ENCODE measurements around the gene ICAM1.

DNA sequence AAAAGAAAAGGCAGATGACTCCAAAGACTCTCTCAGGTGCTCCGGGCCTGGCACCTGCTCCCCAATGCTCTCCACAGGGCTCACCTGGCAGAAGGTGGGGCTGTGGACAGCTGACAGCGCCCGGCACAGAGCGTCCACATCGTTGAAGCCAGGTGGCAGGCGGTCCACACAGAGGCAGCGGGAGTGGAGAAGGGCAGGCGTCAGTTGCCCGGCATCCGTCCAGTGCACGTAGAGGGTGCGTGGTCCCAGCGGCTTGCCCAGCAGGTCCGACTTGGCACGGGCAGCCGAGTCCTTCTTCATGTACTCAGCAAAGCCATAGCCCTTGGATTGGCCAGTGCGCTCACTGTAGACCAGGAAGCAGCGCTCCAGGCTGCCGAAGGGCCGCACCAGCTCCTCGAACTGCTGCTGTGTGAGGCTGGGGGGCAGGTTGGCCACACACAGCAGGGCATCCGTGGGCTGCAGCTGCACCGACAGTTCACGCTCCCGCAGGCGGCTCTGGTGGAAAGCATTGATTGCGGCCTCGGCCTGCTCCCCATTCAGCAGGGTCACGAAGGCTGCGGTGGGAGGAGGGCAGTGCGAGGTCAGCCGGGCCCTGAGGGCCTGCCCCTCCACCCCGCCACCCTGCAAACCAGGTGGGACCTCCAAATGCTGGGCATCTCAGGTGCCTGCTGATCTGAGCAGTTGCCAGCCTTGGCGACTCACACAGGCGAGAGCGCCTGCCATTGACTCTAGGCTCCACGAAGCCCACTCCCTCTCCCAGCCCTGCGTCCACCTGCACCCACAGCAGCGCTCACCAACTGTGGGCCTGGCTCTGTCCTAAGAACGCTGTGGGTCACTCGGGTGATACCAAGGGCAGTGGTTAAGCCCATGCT is 57.9 kb downstream of the ICAM1 start:
- TF ChIP-seq, protein P1, sequence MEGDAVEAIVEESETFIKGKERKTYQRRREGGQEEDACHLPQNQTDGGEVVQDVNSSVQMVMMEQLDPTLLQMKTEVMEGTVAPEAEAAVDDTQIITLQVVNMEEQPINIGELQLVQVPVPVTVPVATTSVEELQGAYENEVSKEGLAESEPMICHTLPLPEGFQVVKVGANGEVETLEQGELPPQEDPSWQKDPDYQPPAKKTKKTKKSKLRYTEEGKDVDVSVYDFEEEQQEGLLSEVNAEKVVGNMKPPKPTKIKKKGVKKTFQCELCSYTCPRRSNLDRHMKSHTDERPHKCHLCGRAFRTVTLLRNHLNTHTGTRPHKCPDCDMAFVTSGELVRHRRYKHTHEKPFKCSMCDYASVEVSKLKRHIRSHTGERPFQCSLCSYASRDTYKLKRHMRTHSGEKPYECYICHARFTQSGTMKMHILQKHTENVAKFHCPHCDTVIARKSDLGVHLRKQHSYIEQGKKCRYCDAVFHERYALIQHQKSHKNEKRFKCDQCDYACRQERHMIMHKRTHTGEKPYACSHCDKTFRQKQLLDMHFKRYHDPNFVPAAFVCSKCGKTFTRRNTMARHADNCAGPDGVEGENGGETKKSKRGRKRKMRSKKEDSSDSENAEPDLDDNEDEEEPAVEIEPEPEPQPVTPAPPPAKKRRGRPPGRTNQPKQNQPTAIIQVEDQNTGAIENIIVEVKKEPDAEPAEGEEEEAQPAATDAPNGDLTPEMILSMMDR (IDR thresholded peaks at IDR 0.05), result no peak
- no peak for TF ChIP-seq POLR2A (IDR thresholded peaks at IDR 0.05)

Measured in body of pancreas (tissue), 4 donors.